ENCODE data around the gene CHAF1A.

- TF ChIP-seq CREB1 (CRISPR knock-in tag; IDR thresholded peaks at IDR 0.05; ENCODE audit: low read depth): no peak
- no peak for TF ChIP-seq CTCF (conservative IDR thresholded peaks at IDR 0.05; ENCODE audit: low read depth in 2 of 2)
- TF ChIP-seq REST (IDR thresholded peaks at IDR 0.05; ENCODE audit: unreplicated experiment): no peak
These were observed 16.2 kb upstream of the CHAF1A start for GRCh38 chr19:4386041-4386782.

Data from GM23338 (cell line).